VCaP (cell line): Measurements from ENCODE around the gene GALNT15.

Source experiments
- H3K27ac ChIP-seq: fragments of 450-650 bp; 2 replicates; pipeline ENCODE4 v1.5.1; 2017
- CTCF ChIP-seq: fragments of 450-650 bp; conservative IDR thresholded peaks from 2 replicates; pipeline ENCODE4 v1.5.1; 2017; ENCODE audit warnings: mild to moderate bottlenecking, moderate library complexity

The GALNT15 gene

GRCh38 chr3:16145176-16145575, 29.3 kb upstream of the GALNT15 start:
- H3K27ac ChIP-seq = no peak overlapping the region
- no peak for TF ChIP-seq CTCF

- TF ChIP-seq CTCF = no peak
- no peak overlapping the region for H3K27ac ChIP-seq
Observed at GRCh38 chr3:16146015-16146730, 28.3 kb upstream of the GALNT15 start.

GRCh38 chr3:16147220-16147994, 27.1 kb upstream of the GALNT15 start:
- no peak for TF ChIP-seq CTCF
- H3K27ac ChIP-seq = no peak overlapping the region

GRCh38 chr3:16148213-16148612, 26.3 kb upstream of the GALNT15 start:
- TF ChIP-seq CTCF = no peak
- H3K27ac ChIP-seq = no peak overlapping the region

GRCh38 chr3:16148783-16149182, 25.7 kb upstream of the GALNT15 start:
- no peak for TF ChIP-seq CTCF
- H3K27ac ChIP-seq = no peak overlapping the region

GRCh38 chr3:16150285-16150684, 24.2 kb upstream of the GALNT15 start:
- no peak overlapping the region for H3K27ac ChIP-seq
- TF ChIP-seq CTCF = no peak

- no peak overlapping the region for H3K27ac ChIP-seq
- TF ChIP-seq CTCF = no peak
Observed at GRCh38 chr3:16151109-16151508, 23.4 kb upstream of the GALNT15 start.
